ENCODE data around the gene ATP2A2.

GRCh38 chr12:110284597-110284996 is 3.5 kb downstream of the ATP2A2 start:
- TF ChIP-seq EZH2 (IDR thresholded peaks at IDR 0.05; ENCODE audit: low read depth) (no peak), CTCF (conservative IDR thresholded peaks at IDR 0.05) (no peak)

Measured in PC-9 (cell line).